Trophoblast cell (in vitro differentiated cells and primary cell): ENCODE data around the gene NDUFC1.
"Not testable (repeated sequence)": the region's sequence is repeated elsewhere in the genome, so short reads cannot be mapped to it uniquely, and the experiment has no call there.

Experiments used
- DNase-seq, 2 donors: peaks; one replicate each; pipeline ENCODE4 v3.0.0-alpha.2; 2016
- H2AFZ ChIP-seq: 2 replicates; pipeline ENCODE4 v1.6.1; 2013; ENCODE audit warnings: low read length, moderate library complexity, mild to moderate bottlenecking; ENCODE audit not compliant: insufficient read depth, poor library complexity
- H2AK5ac ChIP-seq: 2 replicates; pipeline ENCODE4 v1.6.1; 2013; ENCODE audit warnings: mild to moderate bottlenecking, low read length
- H2BK120ac ChIP-seq: 2 replicates; pipeline ENCODE4 v1.6.1; 2013; ENCODE audit warnings: low read length, mild to moderate bottlenecking, moderate library complexity; ENCODE audit not compliant: insufficient read depth, poor library complexity
- H2BK12ac ChIP-seq: 2 replicates; pipeline ENCODE4 v1.6.1; 2013; ENCODE audit warnings: mild to moderate bottlenecking, low read length, moderate library complexity
- H2BK5ac ChIP-seq: 2 replicates; pipeline ENCODE4 v1.6.1; 2013; ENCODE audit warnings: low read length, low read depth, moderate library complexity, mild to moderate bottlenecking; ENCODE audit not compliant: poor library complexity
- H3K14ac ChIP-seq: 2 replicates; pipeline ENCODE4 v1.6.1; 2013; ENCODE audit warnings: mild to moderate bottlenecking, low read length
- H3K18ac ChIP-seq: 2 replicates; pipeline ENCODE4 v1.6.1; 2013; ENCODE audit warnings: mild to moderate bottlenecking, low read length
- H3K23ac ChIP-seq: 2 replicates; pipeline ENCODE4 v1.6.1; 2013; ENCODE audit warnings: low read length
- H3K27ac ChIP-seq: 2 replicates; pipeline ENCODE4 v1.5.1; 2013; ENCODE audit warnings: low read depth, mild to moderate bottlenecking, inconsistent platforms, low read length, moderate library complexity
- H3K27me3 ChIP-seq: 2 replicates; pipeline ENCODE4 v1.6.1; 2013; ENCODE audit warnings: inconsistent platforms, mild to moderate bottlenecking, low read length, moderate library complexity; ENCODE audit not compliant: insufficient read depth
- H3K36me3 ChIP-seq, 2 experiments: 1 replicate in 1 of 2; 2 replicates in 1 of 2; pipeline ENCODE4 v1.6.1; 2013; ENCODE audit warnings: low read length in 2 of 2, mild to moderate bottlenecking in 2 of 2, moderate library complexity in 1 of 2; ENCODE audit not compliant: insufficient read depth in 2 of 2, control insufficient read depth in 1 of 2
- H3K4ac ChIP-seq: 2 replicates; pipeline ENCODE4 v1.6.1; 2013; ENCODE audit warnings: low read depth, mild to moderate bottlenecking, low read length, moderate library complexity
- H3K4me1 ChIP-seq, 2 experiments: 1 replicate in 1 of 2; 2 replicates in 1 of 2; pipeline ENCODE4 v1.6.1; 2013; ENCODE audit warnings: low read length in 2 of 2, mild to moderate bottlenecking in 2 of 2, moderate library complexity in 1 of 2; ENCODE audit not compliant: insufficient read depth in 2 of 2, control insufficient read depth in 1 of 2
- H3K4me2 ChIP-seq: 2 replicates; pipeline ENCODE4 v1.6.1; 2013; ENCODE audit warnings: inconsistent platforms, mild to moderate bottlenecking, low read length, moderate library complexity
- H3K4me3 ChIP-seq: 2 replicates; pipeline ENCODE4 v1.5.1; 2013; ENCODE audit warnings: mild to moderate bottlenecking, low read depth, low read length, inconsistent platforms
- H3K79me1 ChIP-seq: one replicate; pipeline ENCODE4 v1.6.1; 2013; ENCODE audit warnings: low read length
- H3K79me2 ChIP-seq: 2 replicates; pipeline ENCODE4 v1.6.1; 2013; ENCODE audit warnings: low read length, mild to moderate bottlenecking; ENCODE audit not compliant: control insufficient read depth, insufficient read depth, poor library complexity
- H3K9ac ChIP-seq: 2 replicates; pipeline ENCODE4 v1.6.1; 2013; ENCODE audit warnings: mild to moderate bottlenecking, low read length
- H3K9me3 ChIP-seq: 2 replicates; pipeline ENCODE4 v1.6.1; 2013; ENCODE audit warnings: low read depth, mild to moderate bottlenecking, control low read depth, inconsistent platforms, low read length; ENCODE audit not compliant: insufficient read depth
- H4K12ac ChIP-seq: 2 replicates; pipeline ENCODE4 v1.6.1; 2013; ENCODE audit warnings: low read depth, mild to moderate bottlenecking, low read length, moderate library complexity
- H4K8ac ChIP-seq: 2 replicates; pipeline ENCODE4 v1.6.1; 2013; ENCODE audit warnings: low read depth, mild to moderate bottlenecking, low read length, moderate library complexity
- H4K91ac ChIP-seq: one replicate; pipeline ENCODE4 v1.6.1; 2013; ENCODE audit warnings: low read depth, mild to moderate bottlenecking, low read length, moderate library complexity
- WGBS: extraction: QIAGEN DNeasy Blood & Tissue Kit; methylation state at CpG from one replicate; pipeline ENCODE4 v1.1.7; 2013; ENCODE audit warnings: missing lambda C conversion rate; ENCODE audit not compliant: insufficient read length, insufficient coverage; ENCODE audit errors: extremely low coverage; 5-methylcytosine and 5-hydroxymethylcytosine counted together

Gene NDUFC1

DNA sequence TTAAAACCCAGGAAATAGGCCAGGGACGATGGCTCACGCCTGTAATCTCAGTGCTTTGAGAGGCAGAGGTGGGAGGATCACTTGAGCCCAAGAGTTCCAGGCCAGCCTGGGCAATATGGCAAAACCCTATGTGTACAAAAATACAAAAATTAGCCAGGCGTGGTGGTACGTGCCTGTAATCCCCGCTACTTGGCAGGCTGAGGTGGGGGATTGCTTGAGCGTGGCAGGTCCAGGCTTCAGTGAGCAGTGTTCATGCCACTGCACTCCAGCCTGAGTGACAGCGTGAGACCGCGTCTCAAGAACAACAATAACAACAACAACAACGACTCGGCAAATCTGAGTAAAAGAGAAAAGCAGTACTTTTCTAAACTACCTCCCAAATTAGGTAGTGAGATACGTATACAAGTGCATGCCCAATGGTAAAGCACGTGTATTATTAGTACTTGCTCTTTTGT lies 13.0 kb upstream of the NDUFC1 start:
- Histone ChIP-seq H3K4me1 (no peaks in the 10 kb centered on the region), H3K27ac (no peak overlapping the region), H4K91ac (no peak overlapping the region), H2BK120ac (no peak overlapping the region), H3K79me2 (peaks cover 11% of the 10 kb centered on the region), H4K8ac (no peak overlapping the region), H3K4me2 (no peak overlapping the region), H3K36me3 (no peaks in the 10 kb centered on the region), H3K9me3 (no peaks in the 10 kb centered on the region), H3K79me1 (no peaks in the 10 kb centered on the region), H2BK5ac (no peak overlapping the region), H4K12ac (no peak overlapping the region), H2AFZ (no peak overlapping the region), H3K23ac (no peak overlapping the region), H3K4me3 (no peak overlapping the region), H2BK12ac (no peak overlapping the region), H3K9ac (no peak overlapping the region), H2AK5ac (no peak overlapping the region), H3K4ac (peak overlapping the region; percentile 95), H3K14ac (no peak overlapping the region), H3K18ac (peak overlapping the region; percentile 2), H3K27me3 (no peaks in the 10 kb centered on the region)
- no peak for DNase-seq
- WGBS = no CpG with 5 or more reads among the region's 13 CpGs

DNA sequence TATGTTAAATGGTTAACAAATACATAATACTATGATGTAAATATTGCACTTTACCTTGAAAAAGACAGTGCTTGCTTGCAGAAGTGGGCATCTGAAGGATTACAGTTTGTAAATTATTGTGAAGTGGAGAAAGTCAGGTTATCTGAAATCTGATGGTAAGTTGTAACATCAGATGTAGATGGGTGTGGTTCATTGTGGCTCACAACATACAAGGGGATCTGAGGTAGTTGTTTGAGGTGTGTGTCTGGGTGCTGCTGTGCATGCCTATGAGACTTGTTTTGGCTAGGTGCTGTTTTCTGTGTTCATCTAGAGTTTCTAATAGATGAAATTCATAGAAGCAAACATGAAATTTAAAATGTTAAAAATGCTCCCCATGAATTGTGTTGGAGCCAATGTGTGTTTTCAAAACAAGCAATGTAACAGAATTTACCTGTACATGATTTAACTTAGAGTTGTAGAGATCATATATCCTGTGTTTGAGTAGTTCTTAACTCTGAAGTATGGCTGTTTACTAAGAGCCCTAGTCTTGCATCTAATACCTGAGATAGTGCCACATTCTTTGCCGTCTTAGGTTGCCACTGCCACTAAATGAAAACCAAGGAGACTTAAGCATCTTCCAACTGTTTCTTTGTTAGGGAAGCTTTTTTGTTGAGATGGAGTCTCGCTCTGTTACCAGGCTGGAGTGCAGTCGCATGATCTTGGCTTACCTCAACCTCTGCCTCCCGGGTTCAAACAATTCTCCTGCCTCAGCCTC lies 11.9 kb upstream of the NDUFC1 start:
- Histone ChIP-seq H3K9me3 (no peaks in the 10 kb centered on the region), H3K79me1 (no peaks in the 10 kb centered on the region), H4K12ac (no peak overlapping the region), H4K8ac (no peak overlapping the region), H3K4me1 (no peaks in the 10 kb centered on the region), H3K27me3 (no peaks in the 10 kb centered on the region), H3K36me3 (no peaks in the 10 kb centered on the region), H2BK12ac (no peak overlapping the region), H3K4me2 (no peak overlapping the region), H4K91ac (no peak overlapping the region), H3K14ac (no peak overlapping the region), H3K27ac (no peak overlapping the region), H3K79me2 (peaks cover 11% of the 10 kb centered on the region), H3K9ac (no peak overlapping the region), H3K4me3 (no peak overlapping the region), H3K4ac (peak overlapping the region; percentile 78), H2AK5ac (no peak overlapping the region), H3K23ac (no peak overlapping the region), H2BK120ac (no peak overlapping the region), H2AFZ (no peak overlapping the region), H2BK5ac (no peak overlapping the region), H3K18ac (no peak overlapping the region)
- DNase-seq = no peak
- no CpG with 5 or more reads among the region's 4 CpGs for WGBS

DNA sequence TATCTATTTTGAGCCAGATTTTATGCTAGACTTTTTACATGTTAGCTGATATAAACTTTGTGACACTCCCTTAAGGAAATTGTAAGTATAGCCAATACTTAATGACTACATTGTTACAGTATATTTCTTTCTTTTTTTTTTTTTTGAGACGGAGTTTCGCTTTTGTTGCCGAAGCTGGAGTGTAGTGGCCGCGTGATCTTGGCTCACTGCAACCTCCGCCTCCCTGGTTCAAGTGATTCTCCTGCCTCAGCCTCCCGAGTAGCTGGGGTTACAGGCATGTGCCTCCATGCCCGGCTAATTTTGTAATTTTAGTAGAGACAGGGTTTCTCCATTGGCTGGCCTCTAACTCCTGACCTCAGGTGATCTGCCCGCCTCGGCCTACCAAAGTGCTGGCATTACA lies 11.1 kb upstream of the NDUFC1 start:
- not testable (repeated sequence) for H2BK120ac ChIP-seq, DNase-seq
- WGBS = no CpG with 5 or more reads among the region's 10 CpGs

DNA sequence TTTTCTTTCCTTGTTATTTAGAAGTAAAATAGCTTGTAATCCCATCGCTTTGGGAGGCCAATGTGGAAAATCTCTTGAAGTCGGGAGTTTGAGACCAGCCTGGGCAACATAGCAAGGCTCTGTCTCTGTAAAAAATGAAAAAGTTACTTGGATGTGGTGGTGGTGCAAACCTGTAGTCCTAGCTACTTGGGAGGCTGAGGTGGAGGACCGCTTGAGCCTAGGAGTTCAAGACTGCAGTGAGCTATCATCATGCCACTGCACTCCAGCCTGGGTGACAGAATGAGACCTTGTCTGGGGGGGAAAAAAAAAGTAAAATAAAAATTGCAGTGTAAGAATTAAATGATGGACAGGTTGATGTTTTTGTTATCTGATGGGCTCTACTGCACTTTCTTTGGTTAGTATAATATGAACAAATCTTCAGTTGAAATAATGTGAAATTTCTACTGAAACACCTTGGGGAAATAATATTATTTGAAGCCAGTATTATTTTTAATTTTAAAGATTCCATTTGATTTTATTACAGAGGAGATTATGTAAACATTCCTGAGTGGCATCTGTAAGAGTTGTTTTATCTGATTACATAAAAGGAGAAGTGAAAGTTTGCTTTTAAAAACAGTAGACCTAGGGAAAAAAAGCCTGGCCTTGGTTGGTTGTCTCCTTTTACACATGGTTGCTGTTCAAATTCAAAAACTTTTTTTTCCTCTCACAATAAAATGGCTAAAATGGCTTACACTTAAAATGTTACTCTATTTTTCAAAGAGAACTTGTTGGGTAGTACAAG lies 10.5 kb upstream of the NDUFC1 start:
- no peak for DNase-seq
- WGBS = no CpG with 5 or more reads among the region's 3 CpGs

More for the DNA sequence above, 11.1 kb upstream of the NDUFC1 start:
- not testable (repeated sequence) for H3K4me1 ChIP-seq, H3K9ac ChIP-seq, H4K8ac ChIP-seq, H3K4me2 ChIP-seq, H3K14ac ChIP-seq, H4K12ac ChIP-seq, H3K27ac ChIP-seq, H3K18ac ChIP-seq, H3K27me3 ChIP-seq, H3K9me3 ChIP-seq, H3K4me3 ChIP-seq, H2AK5ac ChIP-seq, H3K36me3 ChIP-seq, H3K79me1 ChIP-seq, H3K23ac ChIP-seq, H2BK12ac ChIP-seq, H2BK5ac ChIP-seq, H2AFZ ChIP-seq, H4K91ac ChIP-seq
- Histone ChIP-seq H3K79me2 (peaks cover 10% of the 10 kb centered on the region), H3K4ac (peak overlapping the region; percentile 24)

More for the DNA sequence above, 10.5 kb upstream of the NDUFC1 start:
- no peaks in the 10 kb centered on the region for H3K27me3 ChIP-seq
- no peak overlapping the region for H3K23ac ChIP-seq
- H4K8ac ChIP-seq = no peak overlapping the region
- H3K9me3 ChIP-seq = no peaks in the 10 kb centered on the region
- H3K36me3 ChIP-seq = peaks cover 0 to 3% of the 10 kb centered on the region in 2 experiments
- peaks cover 10% of the 10 kb centered on the region for H3K79me2 ChIP-seq
- H3K18ac ChIP-seq = no peak overlapping the region
- H4K91ac ChIP-seq = no peak overlapping the region
- H3K4ac ChIP-seq = no peak overlapping the region
- H3K9ac ChIP-seq = no peak overlapping the region
- no peak overlapping the region for H3K27ac ChIP-seq
- H2AK5ac ChIP-seq = no peak overlapping the region
- no peaks in the 10 kb centered on the region for H3K4me1 ChIP-seq
- no peak overlapping the region for H3K4me3 ChIP-seq
- no peak overlapping the region for H2BK12ac ChIP-seq
- H2BK5ac ChIP-seq = no peak overlapping the region
- no peak overlapping the region for H2BK120ac ChIP-seq
- H3K14ac ChIP-seq = no peak overlapping the region
- no peak overlapping the region for H2AFZ ChIP-seq
- no peak overlapping the region for H4K12ac ChIP-seq
- no peak overlapping the region for H3K4me2 ChIP-seq
- H3K79me1 ChIP-seq = no peaks in the 10 kb centered on the region
